ENCODE results near the gene DUSP9.

DUSP9 gene

GRCh38 chrX:153637121-153638040 lies 9.6 kb upstream of the DUSP9 start:
- DNase-seq = no peak

GRCh38 chrX:153638041-153638371 lies 9.0 kb upstream of the DUSP9 start:
- DNase-seq = no peak

GRCh38 chrX:153638436-153639176 lies 8.4 kb upstream of the DUSP9 start:
- no peak for DNase-seq

- DNase-seq = no peak
These were observed 7.6 kb upstream of the DUSP9 start for GRCh38 chrX:153639177-153640044.

- DNase-seq = no peak
These were observed 6.8 kb upstream of the DUSP9 start for GRCh38 chrX:153640045-153640686.

- DNase-seq = no peak
These were observed 6.0 kb upstream of the DUSP9 start for GRCh38 chrX:153640736-153641575.

- no peak for DNase-seq
These were observed 5.4 kb upstream of the DUSP9 start for GRCh38 chrX:153641627-153642026.

GRCh38 chrX:153642051-153642654 lies 4.8 kb upstream of the DUSP9 start:
- no peak for DNase-seq

- DNase-seq = no peak
These were observed 4.2 kb upstream of the DUSP9 start for GRCh38 chrX:153642655-153643430.

GRCh38 chrX:153643431-153644351 lies 3.3 kb upstream of the DUSP9 start:
- no peak for DNase-seq

- DNase-seq = no peak
These were observed 2.5 kb upstream of the DUSP9 start for GRCh38 chrX:153644356-153645125.

GRCh38 chrX:153645151-153645550 lies 1.9 kb upstream of the DUSP9 start:
- no peak for DNase-seq

GRCh38 chrX:153645921-153646488 lies 998 bp upstream of the DUSP9 start:
- DNase-seq = no peak

- DNase-seq = no peak
These were observed 706 bp downstream of the DUSP9 start for GRCh38 chrX:153647461-153648357.

- no peak for DNase-seq
These were observed 1.6 kb downstream of the DUSP9 start for GRCh38 chrX:153648358-153649177.
